T-cell (primary cell): ENCODE measurements around the gene SPRR1B. TPM values are rescaled to one million over a fixed set of nuclear protein-coding genes. Genes with fewer than 3 reads are reported as not detected.

Experiments used
- ATAC-seq, 4 experiments: fragments of 200-7000 bp in 3 of 4; fragments of 150-1000 bp in 1 of 4; cut with Tn5 transposase; replicated peaks in 1 of 4; 1 replicate in 3 of 4; 2 replicates in 1 of 4; pipeline ENCODE4 v1.10.0; 2021; ENCODE audit warnings: moderate library complexity in 3 of 4, mild to moderate bottlenecking in 2 of 4, moderate number of reproducible peaks in 1 of 4
- CTCF ChIA-PET, 2 donors: fragments of 300-600 bp; sonication (Branson Sonifier 250); formaldehyde crosslinking; loops; one replicate each; lab custom pipeline; 2022; ENCODE audit warnings: antibody characterized with exemption in 2 of 2; lab: Charles Lee
- POLR2A ChIA-PET, 2 donors: fragments of 300-600 bp; sonication (Branson Sonifier 250); formaldehyde crosslinking; loops; one replicate each; lab custom pipeline; 2022; ENCODE audit warnings: antibody characterized with exemption in 2 of 2; lab: Charles Lee
- DNase-seq, 35 experiments: peaks; one replicate each; pipeline versions ENCODE4 v3.0.0 to v3.0.0-alpha.2; 2013 to 2023
- H3K27ac ChIP-seq: one replicate; pipeline ENCODE4 v1.5.1; 2013; ENCODE audit warnings: low read length
- H3K27me3 ChIP-seq, 2 experiments: replicated peaks in 1 of 2; 1 replicate in 1 of 2; 2 replicates in 1 of 2; pipeline versions ENCODE4 v1.6.1 to v1.7.0; 2013; ENCODE audit warnings: low read length in 1 of 2, mixed read lengths in 1 of 2; ENCODE audit not compliant: control insufficient read depth in 2 of 2, insufficient read depth in 2 of 2; ENCODE audit errors: extremely low read depth in 1 of 2
- H3K36me3 ChIP-seq, 2 donors: 1 replicate in 1 of 2; 2 replicates in 1 of 2; pipeline versions ENCODE4 v1.6.1 to v1.7.0; 2013; ENCODE audit warnings: low read length in 1 of 2; ENCODE audit not compliant: control insufficient read depth in 2 of 2, insufficient read depth in 1 of 2; ENCODE audit errors: extremely low read depth in 1 of 2
- H3K4me1 ChIP-seq, 2 experiments: 1 replicate in 1 of 2; 2 replicates in 1 of 2; pipeline versions ENCODE4 v1.6.1 to v1.7.0; 2013; ENCODE audit warnings: low read length in 2 of 2, mixed read lengths in 1 of 2; ENCODE audit not compliant: insufficient read depth in 2 of 2, control insufficient read depth in 1 of 2; ENCODE audit errors: extremely low read depth in 1 of 2
- H3K4me3 ChIP-seq, 2 donors: 1 replicate in 1 of 2; 2 replicates in 1 of 2; pipeline versions ENCODE4 v1.5.1 to v1.7.0; 2013; ENCODE audit warnings: mild to moderate bottlenecking in 2 of 2, low read length in 1 of 2, moderate library complexity in 1 of 2; ENCODE audit not compliant: control insufficient read depth in 1 of 2; ENCODE audit errors: extremely low read depth in 1 of 2
- H3K9me3 ChIP-seq: 2 replicates; pipeline ENCODE4 v1.7.0; 2013
- H3K27ac Mint-ChIP-seq, 2 donors: one replicate each; pipeline ENCODE4 v1.8.0; 2020 to 2021; ENCODE audit warnings: mild to moderate bottlenecking in 2 of 2, mixed read lengths in 2 of 2
- H3K27me3 Mint-ChIP-seq, 2 donors: one replicate each; pipeline ENCODE4 v1.8.0; 2021 to 2022; ENCODE audit warnings: mixed read lengths in 2 of 2
- H3K36me3 Mint-ChIP-seq: one replicate; pipeline ENCODE4 v1.8.0; 2021; ENCODE audit warnings: mixed read lengths
- H3K4me1 Mint-ChIP-seq, 3 donors: one replicate each; pipeline ENCODE4 v1.8.0; 2020 to 2022; ENCODE audit warnings: mixed read lengths in 3 of 3, mild to moderate bottlenecking in 1 of 3
- H3K4me3 Mint-ChIP-seq, 3 donors: one replicate each; pipeline ENCODE4 v1.8.0; 2020 to 2022; ENCODE audit warnings: mild to moderate bottlenecking in 3 of 3, mixed read lengths in 3 of 3, moderate library complexity in 3 of 3
- H3K9me3 Mint-ChIP-seq, 3 donors: one replicate each; pipeline ENCODE4 v1.8.0; 2020 to 2022; ENCODE audit warnings: mixed read lengths in 3 of 3
- WGBS: methylation state at CpG from one replicate; pipeline ENCODE4 v1.1.5; 2013; ENCODE audit warnings: missing lambda C conversion rate; ENCODE audit not compliant: insufficient coverage; 5-methylcytosine and 5-hydroxymethylcytosine counted together
- total RNA-seq, 35 experiments: library from RNA in 6 of 35; stranded (reverse) in 6 of 35; fragments of 120-200 nt in 1 of 35; gene quantifications; one replicate each; pipeline versions ENCODE4 v1.2.1 to v1.2.4 and lab custom pipeline; 2013 to 2026

The SPRR1B gene
- total RNA-seq, 5 donors from 2014 or later (not counting 1 experiment from before 2014, with no cell fraction given): not detected

GRCh38 chr1:153057375-153057774, 26.4 kb downstream of the SPRR1B start, which contains the start of gene SPRR2A:
SPRR2A (minus strand) TSS chr1:153057512; CDS start chr1:153056735, 777 bp downstream.
- H3K27me3 Mint-ChIP-seq: peaks cover 31 to 41% of the 10 kb centered on the region in 2 donors
- no peaks in the 10 kb centered on the region for H3K36me3 Mint-ChIP-seq
- H3K9me3 ChIP-seq: no peaks in the 10 kb centered on the region
- DNase-seq (no peak), ATAC-seq (no peak)
- H3K27me3 ChIP-seq: no peaks in the 10 kb centered on the region
- H3K27ac Mint-ChIP-seq: no peak within 1 kb of the TSS
- H3K9me3 Mint-ChIP-seq: peaks cover 0 to 8% (median 5%) of the 10 kb centered on the region in 3 donors
- POLR2A ChIA-PET: no interaction called here
- CTCF ChIA-PET: no interaction called here
- H3K4me3 Mint-ChIP-seq: no peak within 1 kb of the TSS
- no peak within 1 kb of the TSS for H3K27ac ChIP-seq
- 65% methylated on average over 2 of the region's 2 CpGs for WGBS
- H3K4me1 ChIP-seq: no peaks in the 10 kb centered on the region
- H3K36me3 ChIP-seq: no peaks in the 10 kb centered on the region
- H3K4me3 ChIP-seq: no peak within 1 kb of the TSS
- H3K4me1 Mint-ChIP-seq: no peaks in the 10 kb centered on the region

- no peaks in the 10 kb centered on the region for H3K4me1 Mint-ChIP-seq
- peaks cover 28 to 33% of the 10 kb centered on the region in 2 donors for H3K27me3 Mint-ChIP-seq
- ChIA-PET POLR2A (no interaction called here), CTCF (no interaction called here)
- ATAC-seq (no peak), DNase-seq (no peak)
- no peaks in the 10 kb centered on the region for H3K4me1 ChIP-seq
- no peaks in the 10 kb centered on the region for H3K27me3 ChIP-seq
- WGBS: no CpG with 5 or more reads among the region's 2 CpGs
- H3K36me3 ChIP-seq: no peaks in the 10 kb centered on the region
- peaks cover 0 to under 1% (median under 1%) of the 10 kb centered on the region in 3 donors for H3K9me3 Mint-ChIP-seq
- H3K4me3 ChIP-seq: no peak overlapping the region
- no peaks in the 10 kb centered on the region for H3K9me3 ChIP-seq
- no peak overlapping the region for H3K27ac Mint-ChIP-seq
- H3K36me3 Mint-ChIP-seq: no peaks in the 10 kb centered on the region
- no peak overlapping the region for H3K4me3 Mint-ChIP-seq
- no peak overlapping the region for H3K27ac ChIP-seq
These were observed 27.2 kb downstream of the SPRR1B start for GRCh38 chr1:153058154-153058553.

- H3K9me3 Mint-ChIP-seq: no peaks in the 10 kb centered on the region
- ChIA-PET POLR2A (no interaction called here), CTCF (no interaction called here)
- 45% methylated on average over 4 of the region's 6 CpGs for WGBS
- Histone ChIP-seq H3K36me3 (no peaks in the 10 kb centered on the region), H3K9me3 (no peaks in the 10 kb centered on the region), H3K4me1 (no peaks in the 10 kb centered on the region), H3K27me3 (no peaks in the 10 kb centered on the region), H3K27ac (no peak overlapping the region), H3K4me3 (no peak overlapping the region)
- H3K27me3 Mint-ChIP-seq: peaks cover 28 to 33% of the 10 kb centered on the region in 2 donors
- H3K4me3 Mint-ChIP-seq: no peak overlapping the region
- H3K4me1 Mint-ChIP-seq: no peaks in the 10 kb centered on the region
- H3K27ac Mint-ChIP-seq: no peak overlapping the region
- DNase-seq (no peak), ATAC-seq (no peak)
- H3K36me3 Mint-ChIP-seq: no peaks in the 10 kb centered on the region
These were observed 28.1 kb downstream of the SPRR1B start for GRCh38 chr1:153058826-153059784.

- H3K27ac ChIP-seq: no peak overlapping the region
- H3K36me3 ChIP-seq: no peaks in the 10 kb centered on the region
- no peak overlapping the region for H3K4me3 ChIP-seq
- Mint-ChIP-seq H3K4me3 (no peak overlapping the region), H3K27ac (no peak overlapping the region), H3K36me3 (no peaks in the 10 kb centered on the region), H3K27me3 (peaks cover 14 to 39% of the 10 kb centered on the region in 2 donors), H3K4me1 (no peaks in the 10 kb centered on the region), H3K9me3 (no peaks in the 10 kb centered on the region)
- ATAC-seq (no peak), DNase-seq (no peak)
- H3K27me3 ChIP-seq: peaks cover 0 to 2% of the 10 kb centered on the region in 2 experiments
- ChIA-PET CTCF (no interaction called here), POLR2A (no interaction called here)
- WGBS: no CpG with 5 or more reads among the region's 2 CpGs
- H3K9me3 ChIP-seq: no peaks in the 10 kb centered on the region
- H3K4me1 ChIP-seq: no peaks in the 10 kb centered on the region
These were observed 39.2 kb downstream of the SPRR1B start for GRCh38 chr1:153070243-153070642.

- no peak for DNase-seq
- Histone ChIP-seq H3K4me3 (no peak within 1 kb of the TSS), H3K27ac (no peak within 1 kb of the TSS), H3K9me3 (no peaks in the 10 kb centered on the region), H3K4me1 (no peaks in the 10 kb centered on the region), H3K36me3 (no peaks in the 10 kb centered on the region), H3K27me3 (no peaks in the 10 kb centered on the region)
- Mint-ChIP-seq H3K4me3 (no peak within 1 kb of the TSS), H3K27me3 (peaks cover 9 to 30% of the 10 kb centered on the region in 2 donors), H3K9me3 (no peaks in the 10 kb centered on the region), H3K4me1 (no peaks in the 10 kb centered on the region), H3K36me3 (no peaks in the 10 kb centered on the region), H3K27ac (no peak within 1 kb of the TSS)
- ATAC-seq: no peak
- POLR2A ChIA-PET: no interaction called here
- CTCF ChIA-PET: no interaction called here
- no CpG with 5 or more reads among the region's 2 CpGs for WGBS
These were observed 40.5 kb downstream of the SPRR1B start, which contains the start of gene SPRR2B for GRCh38 chr1:153071511-153071910. SPRR2B (minus strand) TSS chr1:153071611; CDS start chr1:153070839, 772 bp downstream.

GRCh38 chr1:153072806-153073726, 42.1 kb downstream of the SPRR1B start:
- H3K36me3 Mint-ChIP-seq: no peaks in the 10 kb centered on the region
- CTCF ChIA-PET: no interaction called here

More at GRCh38 chr1:153072806-153073726, 42.1 kb downstream of the SPRR1B start:
- ATAC-seq (no peak), DNase-seq (no peak)
- Histone ChIP-seq H3K4me3 (no peak overlapping the region), H3K27ac (no peak overlapping the region), H3K9me3 (no peaks in the 10 kb centered on the region), H3K27me3 (no peaks in the 10 kb centered on the region), H3K36me3 (no peaks in the 10 kb centered on the region), H3K4me1 (no peaks in the 10 kb centered on the region)
- Mint-ChIP-seq H3K4me1 (no peaks in the 10 kb centered on the region), H3K27me3 (peaks cover 4 to 23% of the 10 kb centered on the region in 2 donors), H3K4me3 (no peak overlapping the region), H3K9me3 (no peaks in the 10 kb centered on the region), H3K27ac (no peak overlapping the region)
- 55% methylated on average over 2 of the region's 5 CpGs for WGBS
- POLR2A ChIA-PET: no interaction called here
